ENCODE results near the gene FFAR4. TPM values are rescaled to one million over a fixed set of nuclear protein-coding genes. Genes with fewer than 3 reads are reported as not detected.

Gene FFAR4
- total RNA-seq, 2 donors from 2014 or later, result not detected

DNA sequence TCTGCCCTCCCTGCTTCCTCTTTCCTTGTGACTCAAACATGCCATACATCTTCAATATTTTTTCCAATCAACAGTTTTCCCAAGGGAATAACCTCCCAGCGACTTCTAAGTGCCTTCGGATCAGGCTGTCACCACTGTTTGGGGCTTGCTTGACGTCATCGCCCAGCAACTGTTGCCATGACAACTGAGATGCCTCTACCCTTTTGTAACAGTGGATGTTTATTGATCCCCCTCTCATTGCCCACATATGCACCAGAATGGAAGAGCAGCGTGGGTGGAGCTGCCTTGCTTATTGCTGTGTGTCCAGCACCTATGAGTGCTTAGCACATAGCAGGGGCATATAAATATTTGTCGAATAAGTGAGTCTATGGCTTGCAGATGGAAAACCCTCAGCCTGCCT, 14.4 kb downstream of the FFAR4 start:
- Mint-ChIP-seq H3K27ac (no peak overlapping the region), H3K4me3 (no peak overlapping the region), H3K36me3 (ENCODE audit: low read depth) (no peaks in the 10 kb centered on the region), H3K9me3 (peaks cover 11% of the 10 kb centered on the region), H3K27me3 (peaks cover 17% of the 10 kb centered on the region), H3K4me1 (no peaks in the 10 kb centered on the region)
- ATAC-seq (replicated peaks), result no peak

DNA sequence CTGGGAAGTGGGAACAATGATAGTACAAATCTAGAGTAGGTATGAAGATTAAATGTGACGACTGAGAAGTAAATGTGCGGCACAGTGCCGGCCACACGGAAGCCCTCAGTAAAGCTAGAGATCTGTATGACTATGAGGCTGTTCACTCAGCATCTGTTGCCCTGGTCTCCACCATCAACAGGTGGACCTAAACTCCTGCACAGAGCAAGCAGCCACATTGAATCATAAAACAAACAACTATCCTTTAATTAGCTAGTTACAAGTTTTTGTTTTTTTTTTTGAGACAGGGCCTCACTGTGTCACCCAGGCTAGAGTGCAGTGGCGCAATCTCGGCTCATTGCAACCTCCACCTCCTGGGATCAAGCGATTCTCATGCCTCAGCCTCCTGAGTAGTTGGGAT, 18.0 kb downstream of the FFAR4 start:
- H3K27me3 Mint-ChIP-seq, result peaks cover 16% of the 10 kb centered on the region
- no peaks in the 10 kb centered on the region for H3K4me1 Mint-ChIP-seq
- no peak overlapping the region for H3K27ac Mint-ChIP-seq
- H3K36me3 Mint-ChIP-seq (ENCODE audit: low read depth), result no peaks in the 10 kb centered on the region
- no peak for ATAC-seq (replicated peaks)
- no peak overlapping the region for H3K4me3 Mint-ChIP-seq
- peaks cover 8% of the 10 kb centered on the region for H3K9me3 Mint-ChIP-seq

GRCh38 chr10:93589648-93590562, 23.4 kb downstream of the FFAR4 start:
- no peak for ATAC-seq (replicated peaks)
- no peaks in the 10 kb centered on the region for H3K9me3 Mint-ChIP-seq
- H3K27me3 Mint-ChIP-seq, result peaks cover 7% of the 10 kb centered on the region
- no peaks in the 10 kb centered on the region for H3K36me3 Mint-ChIP-seq (ENCODE audit: low read depth)
- no peak overlapping the region for H3K4me3 Mint-ChIP-seq
- no peaks in the 10 kb centered on the region for H3K4me1 Mint-ChIP-seq
- H3K27ac Mint-ChIP-seq, result no peak overlapping the region

DNA sequence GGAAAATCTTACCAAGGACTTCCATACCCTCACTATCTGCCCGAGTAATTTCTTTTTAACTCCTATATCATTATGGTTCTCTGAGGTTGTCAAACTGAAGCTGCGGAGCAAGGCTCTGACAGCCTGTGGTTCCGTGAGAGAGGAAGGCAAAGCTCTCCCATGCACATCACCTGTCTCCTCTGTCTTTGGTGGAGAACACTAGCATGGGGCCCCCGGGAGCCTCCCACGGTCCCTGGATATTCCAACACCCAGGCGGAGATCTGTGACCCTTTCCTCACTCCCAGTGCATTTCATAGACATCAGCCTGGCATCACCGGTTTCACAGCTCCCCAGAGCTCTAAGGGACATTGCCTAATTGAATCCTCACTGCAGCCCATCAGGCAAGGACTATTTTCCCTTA, 24.2 kb downstream of the FFAR4 start:
- Mint-ChIP-seq H3K27ac (no peak overlapping the region), H3K4me1 (no peaks in the 10 kb centered on the region), H3K9me3 (no peaks in the 10 kb centered on the region), H3K27me3 (peaks cover 7% of the 10 kb centered on the region), H3K36me3 (ENCODE audit: low read depth) (no peaks in the 10 kb centered on the region), H3K4me3 (no peak overlapping the region)
- no peak for ATAC-seq (replicated peaks)

DNA sequence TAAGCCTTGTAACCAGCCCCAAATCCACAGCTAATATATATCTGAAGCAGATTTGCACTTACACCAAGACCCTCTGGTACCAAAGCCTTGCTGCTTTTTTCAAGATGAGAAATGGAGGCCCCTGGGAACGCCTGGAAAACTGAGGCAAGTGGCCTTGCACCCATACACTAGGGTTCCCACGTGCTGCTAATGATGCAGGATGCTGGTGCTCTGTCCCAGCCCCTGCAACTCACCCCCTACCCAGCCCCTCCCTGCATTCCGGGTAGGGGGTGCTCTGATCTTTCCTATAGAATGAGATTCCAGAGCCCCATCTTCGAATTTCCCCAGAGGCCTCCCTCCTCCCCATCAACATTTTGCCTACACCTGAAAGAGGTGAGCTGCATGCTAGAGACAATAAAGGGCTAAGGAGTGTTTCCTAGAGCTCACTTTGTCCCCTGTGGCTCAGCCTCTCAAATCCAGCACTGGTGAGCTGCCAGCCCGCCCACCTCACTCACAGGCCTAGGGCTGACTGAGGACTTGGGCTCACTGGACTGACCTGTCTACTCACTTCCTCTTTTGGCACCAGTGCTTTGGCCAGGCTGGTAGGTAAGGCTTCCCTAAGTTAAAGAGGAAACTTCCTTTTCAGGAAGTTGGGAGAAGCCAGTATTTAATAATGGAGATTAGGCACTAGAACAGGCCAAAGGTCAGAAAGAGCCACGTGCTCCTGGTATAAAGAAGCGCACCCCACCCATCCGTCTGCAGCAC, 24.8 kb downstream of the FFAR4 start:
- no peak overlapping the region for H3K4me3 Mint-ChIP-seq
- ATAC-seq (replicated peaks), result no peak
- H3K27me3 Mint-ChIP-seq, result peaks cover 7% of the 10 kb centered on the region
- H3K36me3 Mint-ChIP-seq (ENCODE audit: low read depth), result no peaks in the 10 kb centered on the region
- no peak overlapping the region for H3K27ac Mint-ChIP-seq
- H3K4me1 Mint-ChIP-seq, result no peaks in the 10 kb centered on the region
- no peaks in the 10 kb centered on the region for H3K9me3 Mint-ChIP-seq

GRCh38 chr10:93593254-93593653, 26.8 kb downstream of the FFAR4 start:
- Mint-ChIP-seq H3K27me3 (peaks cover 7% of the 10 kb centered on the region), H3K4me3 (no peak overlapping the region)

GRCh38 chr10:93593749-93594148, 27.3 kb downstream of the FFAR4 start:
- H3K9me3 Mint-ChIP-seq, result no peaks in the 10 kb centered on the region
- no peaks in the 10 kb centered on the region for H3K36me3 Mint-ChIP-seq (ENCODE audit: low read depth)
- no peak overlapping the region for H3K4me3 Mint-ChIP-seq
- no peaks in the 10 kb centered on the region for H3K4me1 Mint-ChIP-seq
- peaks cover 6% of the 10 kb centered on the region for H3K27me3 Mint-ChIP-seq
- H3K27ac Mint-ChIP-seq, result no peak overlapping the region
- ATAC-seq (replicated peaks), result no peak

More at GRCh38 chr10:93593254-93593653, 26.8 kb downstream of the FFAR4 start:
- no peak for ATAC-seq (replicated peaks)
- H3K9me3 Mint-ChIP-seq, result no peaks in the 10 kb centered on the region
- no peak overlapping the region for H3K27ac Mint-ChIP-seq
- H3K4me1 Mint-ChIP-seq, result no peaks in the 10 kb centered on the region
- H3K36me3 Mint-ChIP-seq (ENCODE audit: low read depth), result no peaks in the 10 kb centered on the region

DNA sequence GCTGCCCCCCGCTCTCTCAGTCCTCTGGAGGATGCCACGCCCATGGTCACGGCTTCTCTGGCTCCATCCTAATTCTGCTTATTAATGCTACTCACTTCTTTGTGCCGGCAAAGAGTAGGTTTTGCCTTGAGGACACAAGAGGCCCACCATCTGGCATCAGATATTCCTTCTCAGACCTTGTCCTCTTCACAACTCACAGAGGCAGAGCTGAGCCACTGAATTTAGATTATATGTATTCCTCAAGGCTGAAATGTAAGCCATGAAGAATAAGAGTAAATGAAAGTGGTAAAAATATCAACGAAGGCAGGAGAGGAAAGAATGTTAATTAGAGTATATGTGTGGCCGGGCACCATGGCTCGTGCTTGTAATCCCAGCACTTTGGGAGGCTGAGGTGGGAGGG, 28.1 kb downstream of the FFAR4 start:
- Mint-ChIP-seq H3K9me3 (no peaks in the 10 kb centered on the region), H3K27ac (no peak overlapping the region), H3K4me3 (no peak overlapping the region), H3K36me3 (ENCODE audit: low read depth) (no peaks in the 10 kb centered on the region), H3K27me3 (peaks cover 4% of the 10 kb centered on the region), H3K4me1 (no peaks in the 10 kb centered on the region)
- no peak for ATAC-seq (replicated peaks)

DNA sequence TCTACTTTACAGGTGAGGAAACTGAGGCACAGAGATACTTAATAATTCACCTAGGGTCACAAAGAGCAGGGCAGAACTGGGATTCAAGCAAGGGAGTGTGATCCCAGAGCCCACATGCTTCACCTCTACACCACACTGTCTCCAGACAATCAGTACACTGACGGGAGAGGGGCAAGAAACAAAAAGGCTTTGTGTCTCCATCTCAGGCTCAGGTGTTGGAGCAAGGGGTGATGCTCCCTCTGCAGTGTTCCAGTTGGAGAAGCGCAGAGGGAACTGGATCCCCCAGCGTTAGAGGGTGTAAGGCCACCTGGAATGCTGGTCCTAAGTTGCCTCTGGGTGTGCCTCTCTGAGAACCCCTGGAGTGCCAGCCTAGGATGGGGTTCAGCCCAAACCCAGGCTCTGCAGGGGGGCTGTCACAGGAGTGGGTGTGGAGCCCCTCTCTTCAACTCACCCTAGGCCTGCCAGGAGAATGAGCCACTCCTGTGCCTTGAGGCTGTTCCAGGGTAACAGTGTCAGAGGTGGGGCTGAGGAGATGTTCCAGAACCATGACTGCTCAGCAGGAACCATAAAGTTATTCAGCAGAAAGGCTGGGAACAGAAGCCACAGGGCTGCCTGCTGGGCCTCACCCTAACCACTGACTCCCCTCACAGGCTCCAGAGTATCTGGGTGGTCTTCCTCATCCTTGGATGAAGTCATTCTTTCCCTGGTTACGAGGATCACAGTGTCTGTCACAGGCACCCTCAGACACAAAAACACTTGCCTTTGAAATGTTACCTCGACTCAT, 29.1 kb downstream of the FFAR4 start:
- Mint-ChIP-seq H3K9me3 (no peaks in the 10 kb centered on the region), H3K36me3 (ENCODE audit: low read depth) (no peaks in the 10 kb centered on the region), H3K4me3 (no peak overlapping the region), H3K4me1 (no peaks in the 10 kb centered on the region), H3K27me3 (peaks cover 9% of the 10 kb centered on the region), H3K27ac (no peak overlapping the region)
- no peak for ATAC-seq (replicated peaks)

- Mint-ChIP-seq H3K27me3 (peaks cover 9% of the 10 kb centered on the region), H3K4me1 (no peaks in the 10 kb centered on the region), H3K4me3 (no peak overlapping the region), H3K9me3 (no peaks in the 10 kb centered on the region), H3K27ac (no peak overlapping the region), H3K36me3 (ENCODE audit: low read depth) (no peaks in the 10 kb centered on the region)
- no peak for ATAC-seq (replicated peaks)
Measured at GRCh38 chr10:93596539-93596938, 30.1 kb downstream of the FFAR4 start.

DNA sequence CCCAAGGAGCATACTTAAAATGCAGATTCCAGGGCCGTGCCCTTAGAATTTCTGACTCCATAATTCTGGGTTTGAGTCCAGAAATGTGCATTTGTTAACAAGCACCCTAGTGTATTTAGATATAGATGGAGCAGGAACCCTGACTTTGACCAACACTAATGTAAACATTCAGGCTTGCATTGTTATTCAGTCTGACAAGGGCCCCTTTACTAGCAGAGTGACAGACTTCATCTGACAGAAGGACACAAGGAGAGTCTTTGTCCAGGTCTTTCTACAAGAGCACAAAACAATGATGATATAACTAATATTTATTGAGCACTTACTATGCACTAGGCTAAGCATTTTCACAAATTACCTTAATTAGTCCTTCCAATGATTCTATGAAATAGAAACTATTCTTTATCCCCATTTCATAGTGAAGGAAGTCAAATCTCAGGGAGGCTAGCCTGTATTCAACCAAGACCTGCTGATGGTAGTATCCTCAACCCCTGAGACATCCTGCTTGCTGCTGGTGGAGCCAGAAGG, 30.7 kb downstream of the FFAR4 start:
- Mint-ChIP-seq H3K9me3 (no peaks in the 10 kb centered on the region), H3K27ac (no peak overlapping the region), H3K27me3 (peaks cover 15% of the 10 kb centered on the region), H3K36me3 (ENCODE audit: low read depth) (no peaks in the 10 kb centered on the region), H3K4me3 (no peak overlapping the region), H3K4me1 (no peaks in the 10 kb centered on the region)
- ATAC-seq (replicated peaks), result no peak

GRCh38 chr10:93598157-93598556, 31.7 kb downstream of the FFAR4 start:
- Mint-ChIP-seq H3K4me3 (no peak overlapping the region), H3K36me3 (ENCODE audit: low read depth) (no peaks in the 10 kb centered on the region), H3K9me3 (no peaks in the 10 kb centered on the region), H3K27ac (no peak overlapping the region), H3K27me3 (peaks cover 22% of the 10 kb centered on the region), H3K4me1 (no peaks in the 10 kb centered on the region)
- no peak for ATAC-seq (replicated peaks)

DNA sequence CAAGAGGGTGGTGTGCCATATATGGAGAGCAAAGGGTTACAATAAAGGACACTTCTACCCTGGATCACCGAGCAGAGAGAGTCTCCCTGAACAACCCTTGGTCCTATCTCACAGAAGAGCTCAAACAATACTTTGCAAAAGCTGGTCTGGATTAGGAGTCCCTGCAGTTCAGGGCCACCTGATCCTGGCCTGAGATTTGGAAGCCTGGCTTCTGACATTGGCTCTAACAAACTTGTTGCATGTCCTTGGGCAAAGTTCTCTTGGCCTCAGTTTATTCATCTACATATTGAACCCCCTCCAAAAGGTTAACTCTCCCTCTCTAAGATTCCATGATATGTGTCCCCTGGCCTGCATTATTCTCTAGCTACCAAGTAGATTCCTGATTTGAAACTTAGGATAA, 32.9 kb downstream of the FFAR4 start:
- Mint-ChIP-seq H3K27me3 (peaks cover 27% of the 10 kb centered on the region), H3K36me3 (ENCODE audit: low read depth) (no peaks in the 10 kb centered on the region), H3K4me1 (no peaks in the 10 kb centered on the region), H3K4me3 (no peak overlapping the region), H3K27ac (no peak overlapping the region), H3K9me3 (no peaks in the 10 kb centered on the region)
- ATAC-seq (replicated peaks), result no peak

- Mint-ChIP-seq H3K4me3 (no peak overlapping the region), H3K27me3 (peaks cover 27% of the 10 kb centered on the region), H3K9me3 (no peaks in the 10 kb centered on the region), H3K4me1 (no peaks in the 10 kb centered on the region), H3K27ac (no peak overlapping the region), H3K36me3 (ENCODE audit: low read depth) (no peaks in the 10 kb centered on the region)
- no peak for ATAC-seq (replicated peaks)
Measured at GRCh38 chr10:93599778-93600177, 33.3 kb downstream of the FFAR4 start.

All from activated T-helper 17 cell treated with anti-CD3 and anti-CD28 coated beads, Interleukin-2, amount 50 U/mL, for 72 hours (primary cell).